IPS DF 19.7 (cell line): ENCODE data around the gene SCN7A.
"Not testable (repeated sequence)": the region's sequence is repeated elsewhere in the genome, so short reads cannot be mapped to it uniquely, and the experiment has no call there.

ENCODE experiments used
- DNase-seq: peaks from one replicate; pipeline ENCODE4 v3.0.0-alpha.2; 2013; ENCODE audit warnings: low read depth, low spot score

The SCN7A gene

DNA sequence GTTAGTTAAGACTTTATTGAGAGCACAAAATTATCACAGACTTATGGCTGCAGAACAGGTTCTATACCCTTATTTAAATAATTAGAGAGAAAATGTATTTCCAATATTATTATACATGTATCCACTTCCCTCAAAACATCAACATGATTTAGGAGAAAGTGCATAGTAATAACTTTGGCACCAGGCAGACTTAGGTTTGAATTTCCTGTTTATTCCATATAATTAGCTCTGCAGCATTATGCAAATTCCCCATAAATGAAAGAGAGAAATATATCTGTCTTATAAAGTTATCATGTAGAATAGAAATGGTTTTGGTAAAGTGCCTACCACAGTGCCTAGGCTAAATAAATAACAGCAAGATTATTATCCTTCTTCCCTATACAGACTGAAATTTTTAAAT lies 133.6 kb downstream of the SCN7A start:
- no peak for DNase-seq

DNA sequence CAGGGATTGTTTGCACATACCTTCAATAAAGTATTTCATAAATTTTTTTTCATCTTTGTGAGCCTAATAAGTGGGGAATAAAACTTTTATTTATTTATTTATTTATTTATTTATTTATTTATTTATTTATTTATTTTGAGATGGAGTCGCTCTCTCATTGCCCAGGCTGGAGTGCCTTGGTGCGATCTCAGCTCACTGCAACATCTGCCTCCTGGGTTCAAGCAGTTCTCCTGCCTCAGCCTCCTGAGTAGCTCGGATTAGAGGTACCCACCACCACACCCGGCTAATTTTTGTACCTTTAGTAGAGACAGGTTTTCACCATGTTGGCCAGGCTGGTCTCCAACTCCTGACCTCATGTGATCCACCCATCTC lies 136.1 kb downstream of the SCN7A start:
- DNase-seq, result not testable (repeated sequence)

DNA sequence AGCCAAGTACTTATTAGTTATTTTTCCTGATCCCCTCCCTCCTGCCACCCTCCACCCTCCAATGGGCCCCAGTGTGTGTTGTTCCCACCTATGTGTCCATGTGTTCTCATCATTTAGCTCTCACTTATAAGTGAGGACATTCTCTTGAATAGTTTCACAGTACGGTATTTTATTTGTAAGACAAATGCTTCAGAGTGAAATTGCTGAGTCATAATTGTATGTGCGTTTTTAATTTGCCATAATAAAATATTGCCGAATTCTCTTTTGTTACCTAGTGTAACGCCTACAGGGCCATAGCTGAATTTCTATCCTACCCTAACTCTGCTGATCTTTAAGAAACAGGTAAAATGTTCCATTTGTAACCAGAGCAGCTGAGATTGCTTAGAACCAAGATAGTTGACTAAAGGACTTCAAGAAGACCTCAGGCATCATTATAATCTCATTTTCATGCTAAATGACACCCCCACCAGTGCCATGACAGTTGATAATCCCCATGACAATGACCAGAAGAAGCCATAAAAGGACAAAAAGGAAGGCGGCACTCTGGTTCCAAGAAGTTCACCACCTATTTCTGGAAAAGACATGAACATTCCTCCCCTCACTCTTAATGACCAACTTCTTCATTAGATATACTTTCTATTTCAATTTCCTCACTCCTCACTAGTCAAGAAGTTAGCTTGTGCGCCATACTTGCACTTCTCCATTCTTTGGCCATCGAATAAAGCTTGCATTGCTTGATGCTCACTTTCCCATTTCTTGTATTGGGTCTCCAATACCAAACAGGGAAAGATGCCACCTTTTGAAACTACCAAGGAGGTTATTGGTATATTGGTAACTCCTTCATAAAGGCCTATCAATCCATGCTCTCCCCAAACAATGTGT lies 136.7 kb downstream of the SCN7A start:
- DNase-seq, result no peak
